WERI-Rb-1 (cell line): ENCODE results near the gene GRIK1.

Source experiments
- DNase-seq: peaks from one replicate; pipeline ENCODE4 v3.0.0-alpha.2; 2020
- H3K27ac ChIP-seq: fragments of 250-450 bp; sonication (Bioruptor Pico); 2 replicates; pipeline ENCODE4 v1.5.1; 2020; ENCODE audit warnings: mild to moderate bottlenecking, moderate library complexity
- H3K27me3 ChIP-seq: fragments of 250-450 bp; sonication (Bioruptor Pico); 2 replicates; pipeline ENCODE4 v1.5.1; 2021; ENCODE audit warnings: mild to moderate bottlenecking, low read depth, moderate library complexity; ENCODE audit not compliant: insufficient read depth, severe bottlenecking
- H3K36me3 ChIP-seq: fragments of 250-450 bp; sonication (Bioruptor Pico); 2 replicates; pipeline ENCODE4 v1.5.1; 2020; ENCODE audit warnings: mild to moderate bottlenecking, moderate library complexity
- H3K4me3 ChIP-seq: 2 replicates; pipeline ENCODE4 v1.5.1; 2011; ENCODE audit warnings: low read depth, mild to moderate bottlenecking, control low read depth, low read length
- H3K9me3 ChIP-seq: fragments of 250-450 bp; sonication (Bioruptor Pico); 2 replicates; pipeline ENCODE4 v1.5.1; 2021; ENCODE audit warnings: mild to moderate bottlenecking, moderate library complexity; ENCODE audit not compliant: severe bottlenecking
- CTCF ChIP-seq: IDR thresholded peaks from 2 replicates; pipeline ENCODE4 v1.5.1; 2011; ENCODE audit warnings: low read depth, mild to moderate bottlenecking, control low read depth, inconsistent platforms, low read length

The GRIK1 gene

GRCh38 chr21:29648710-29649240, 291.0 kb downstream of the GRIK1 start:
- Histone ChIP-seq H3K36me3 (no peaks in the 10 kb centered on the region), H3K27me3 (no peaks in the 10 kb centered on the region), H3K9me3 (no peaks in the 10 kb centered on the region), H3K4me3 (no peak overlapping the region), H3K27ac (peak overlapping the region; percentile 88)
- TF ChIP-seq CTCF, result no peak
- DNase-seq, result no peak

GRCh38 chr21:29647353-29647781, 292.4 kb downstream of the GRIK1 start:
- Histone ChIP-seq H3K4me3 (no peak overlapping the region), H3K27me3 (no peaks in the 10 kb centered on the region), H3K9me3 (no peaks in the 10 kb centered on the region), H3K27ac (no peak overlapping the region), H3K36me3 (no peaks in the 10 kb centered on the region)
- TF ChIP-seq CTCF, result no peak
- no peak for DNase-seq

- H3K27me3 ChIP-seq, result no peaks in the 10 kb centered on the region
- no peak for DNase-seq
- H3K27ac ChIP-seq, result no peak overlapping the region
- H3K9me3 ChIP-seq, result no peaks in the 10 kb centered on the region
- H3K36me3 ChIP-seq, result no peaks in the 10 kb centered on the region
- H3K4me3 ChIP-seq, result no peak overlapping the region
- TF ChIP-seq CTCF, result no peak
Observed at GRCh38 chr21:29645666-29646553, 293.9 kb downstream of the GRIK1 start.

GRCh38 chr21:29643289-29643688, 296.5 kb downstream of the GRIK1 start:
- no peaks in the 10 kb centered on the region for H3K36me3 ChIP-seq
- no peaks in the 10 kb centered on the region for H3K9me3 ChIP-seq

GRCh38 chr21:29642551-29643245, 297.1 kb downstream of the GRIK1 start:
- H3K27me3 ChIP-seq, result no peaks in the 10 kb centered on the region
- no peak for TF ChIP-seq CTCF
- H3K4me3 ChIP-seq, result no peak overlapping the region
- no peaks in the 10 kb centered on the region for H3K36me3 ChIP-seq
- no peaks in the 10 kb centered on the region for H3K9me3 ChIP-seq
- no peak overlapping the region for H3K27ac ChIP-seq
- no peak for DNase-seq

More at GRCh38 chr21:29643289-29643688, 296.5 kb downstream of the GRIK1 start:
- no peak overlapping the region for H3K27ac ChIP-seq
- no peak overlapping the region for H3K4me3 ChIP-seq
- H3K27me3 ChIP-seq, result no peaks in the 10 kb centered on the region
- TF ChIP-seq CTCF, result no peak
- no peak for DNase-seq
